Activated CD4-positive, alpha-beta T cell treated with anti-CD3 and anti-CD28 coated beads, Interleukin-2, amount 50 U/mL, for 24 hours (primary cell): ENCODE data around the gene CASZ1.

Source experiments
- DNase-seq, 2 donors: peaks; one replicate each; pipeline ENCODE4 v3.0.0-alpha.2; 2020; ENCODE audit warnings: low read depth in 1 of 2, low spot score in 1 of 2

Gene CASZ1

DNA sequence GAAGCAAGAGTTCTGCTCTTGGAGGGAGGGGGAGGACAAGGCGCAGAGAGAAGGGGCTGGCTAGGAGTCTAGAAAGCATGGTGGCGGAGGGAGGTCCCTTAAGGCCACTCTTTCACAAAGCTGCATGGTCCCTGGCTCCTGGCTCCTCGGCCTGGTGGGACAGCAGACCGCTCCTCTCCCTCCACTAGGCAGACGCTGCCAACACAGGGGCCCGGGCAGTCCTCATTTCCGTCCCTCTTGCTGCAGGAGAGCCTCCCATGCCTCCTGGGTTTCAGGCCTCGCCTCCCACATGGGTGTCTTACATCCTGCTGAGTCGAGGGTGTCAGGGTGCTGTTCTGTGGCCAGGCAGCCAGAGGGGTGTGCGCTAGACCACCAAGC lies 108.0 kb downstream of the CASZ1 start:
- DNase-seq: no peak

DNA sequence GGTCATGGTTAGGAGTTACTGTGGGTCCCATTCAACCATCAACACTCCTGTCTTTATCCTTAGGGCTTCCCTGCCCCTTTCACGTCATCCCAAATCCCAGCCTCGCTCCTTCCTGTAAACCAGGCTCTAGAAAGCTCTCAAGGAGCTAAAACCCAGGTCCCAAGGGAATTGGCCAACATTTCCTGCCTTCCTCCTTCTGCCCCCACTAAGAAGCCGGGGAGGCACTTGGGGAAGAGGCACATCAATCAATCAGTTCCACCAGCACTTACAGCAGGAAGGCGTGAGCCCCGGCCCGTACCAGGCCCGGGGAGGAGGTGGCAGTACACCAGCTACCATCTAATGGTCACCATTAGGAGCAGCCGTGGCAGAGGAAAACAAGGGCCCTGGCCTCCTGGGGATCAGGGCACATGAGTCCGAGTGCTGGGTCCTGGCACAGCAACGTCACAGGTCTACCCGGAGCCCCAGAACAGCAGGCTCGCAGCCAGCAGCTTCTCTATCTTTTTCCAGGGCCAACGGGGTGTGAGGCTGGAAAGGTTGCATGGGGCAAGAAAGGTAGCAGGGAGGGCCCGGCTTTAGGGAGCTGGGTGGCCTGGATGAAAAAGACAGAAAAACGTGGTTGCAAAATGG lies 108.6 kb downstream of the CASZ1 start:
- DNase-seq: no peak

DNA sequence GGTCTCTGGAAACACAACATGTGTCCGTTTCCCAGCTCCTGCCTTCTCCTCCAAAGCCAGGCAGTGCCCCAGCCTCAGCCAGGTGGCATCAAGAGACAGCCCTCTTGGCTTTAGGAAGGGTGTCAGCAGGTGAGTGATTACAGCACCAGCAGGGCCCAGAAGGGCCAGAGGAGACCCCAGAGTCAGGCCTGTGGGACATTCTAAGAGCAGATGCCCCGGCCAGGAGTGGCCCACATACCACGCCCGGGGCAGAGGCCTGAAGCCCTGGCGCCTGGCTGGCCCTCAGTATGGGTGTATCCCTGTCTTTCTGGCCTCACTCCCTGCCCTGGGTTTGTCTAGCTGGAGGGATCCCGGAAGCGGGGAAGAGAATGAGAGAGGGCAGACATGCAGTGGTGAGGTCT lies 109.2 kb downstream of the CASZ1 start:
- no peak for DNase-seq

DNA sequence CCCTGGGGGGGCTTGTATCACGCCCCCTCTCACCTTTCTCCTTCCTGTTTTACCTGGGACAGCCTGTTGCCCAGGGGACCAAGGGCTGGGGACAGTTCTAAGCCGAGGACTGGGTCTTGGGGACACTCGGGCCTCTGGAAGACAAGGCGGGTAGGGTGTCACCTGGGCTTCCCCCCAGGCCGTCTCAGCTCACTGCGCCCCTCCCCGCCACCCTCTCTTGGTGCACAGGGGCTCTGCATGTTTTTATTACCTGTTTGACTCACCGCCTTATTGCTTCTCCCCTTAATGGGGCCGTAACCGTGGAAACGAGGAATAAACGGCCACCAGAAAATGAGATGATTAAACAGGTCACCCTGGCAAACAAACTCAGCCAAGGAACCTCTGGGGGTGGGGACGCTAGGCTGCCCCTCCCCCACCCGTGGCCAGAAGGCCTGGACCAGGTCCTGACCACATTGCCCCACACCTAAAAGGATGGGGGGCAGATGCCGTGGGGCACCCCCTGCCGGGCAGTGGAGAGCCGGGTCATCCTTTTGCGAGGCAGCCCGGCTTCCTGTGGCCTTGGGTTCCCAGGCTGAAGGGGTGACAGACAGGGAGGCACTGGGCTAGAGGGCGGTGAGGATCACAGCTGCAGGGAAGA lies 109.9 kb downstream of the CASZ1 start:
- no peak for DNase-seq

DNA sequence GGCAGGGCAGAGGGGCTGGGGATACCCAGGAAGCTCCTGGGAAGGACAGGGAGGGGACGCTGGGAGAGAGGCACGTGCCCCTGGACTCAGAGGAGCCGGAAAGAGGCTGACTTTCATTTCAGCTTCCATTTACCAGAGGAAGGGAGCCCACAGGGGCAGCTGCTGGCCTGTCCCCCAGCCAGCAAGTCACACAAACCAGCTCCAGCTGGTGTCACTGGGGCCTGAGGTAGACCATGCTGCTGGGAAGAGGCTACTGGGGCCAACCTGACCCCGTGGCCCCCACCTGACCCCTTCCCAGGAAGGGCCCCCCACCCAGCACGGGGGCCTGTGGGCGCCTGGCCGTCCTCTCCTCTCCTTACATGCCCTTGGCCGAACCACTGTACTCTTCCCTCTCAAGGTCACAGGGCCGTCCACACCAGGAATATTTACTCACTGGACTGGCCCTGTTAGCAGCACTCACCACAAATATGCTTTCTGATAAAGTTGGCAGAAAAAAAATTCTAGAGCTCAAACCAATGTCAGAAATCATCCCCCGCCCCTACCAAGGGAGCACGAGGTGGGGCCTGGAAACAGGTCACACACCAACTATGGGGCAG lies 110.5 kb downstream of the CASZ1 start:
- no peak for DNase-seq

DNA sequence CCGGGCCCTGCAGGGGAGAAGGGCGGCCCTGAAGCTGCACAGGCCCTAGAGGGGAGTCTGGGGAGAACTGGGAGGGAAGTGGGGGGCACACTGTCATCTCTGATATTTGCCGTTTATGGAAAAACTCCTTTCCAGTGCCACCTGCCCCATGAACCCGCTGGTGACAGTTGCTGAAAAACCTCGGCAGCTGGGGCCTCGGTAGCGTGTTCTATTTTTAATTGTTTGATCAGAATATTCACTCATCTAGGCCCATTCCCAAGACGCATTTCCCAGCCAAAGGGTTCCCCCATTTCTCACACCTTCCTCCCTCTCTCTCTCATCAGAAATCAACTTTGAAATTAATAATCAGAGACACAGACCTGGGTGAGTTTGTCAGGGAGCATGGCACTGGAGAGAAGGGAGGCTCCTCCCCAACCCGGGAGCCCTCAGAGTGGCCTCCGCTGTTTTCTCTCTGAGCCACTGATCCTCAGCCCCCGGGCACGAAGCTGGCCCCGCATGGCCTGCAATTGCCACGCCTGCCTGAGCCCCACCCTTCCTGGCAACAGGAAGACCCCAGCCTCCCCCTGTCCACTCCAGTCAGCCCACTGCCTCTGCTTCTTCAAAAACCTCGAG lies 111.1 kb downstream of the CASZ1 start:
- DNase-seq: no peak

DNA sequence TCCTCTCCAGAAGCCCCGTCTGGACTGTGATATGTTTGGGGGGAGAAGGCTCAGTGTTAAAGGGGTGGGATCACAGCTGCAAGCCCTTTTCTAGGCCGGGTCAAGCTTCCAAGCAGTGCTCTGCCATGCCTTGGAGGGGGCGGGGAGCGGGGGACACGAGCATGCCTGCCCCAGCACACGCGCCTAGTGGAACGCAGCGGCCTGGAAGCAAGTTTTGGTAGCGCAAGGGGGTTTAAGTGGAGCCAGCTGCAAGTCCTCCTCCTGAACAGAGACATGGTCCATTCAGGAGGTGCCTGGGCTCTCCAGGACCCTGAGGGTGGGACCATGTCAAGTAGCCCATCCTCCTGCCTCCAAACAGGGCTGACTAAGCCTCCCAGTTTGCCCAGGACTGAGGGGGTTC lies 112.2 kb downstream of the CASZ1 start:
- DNase-seq: no peak

DNA sequence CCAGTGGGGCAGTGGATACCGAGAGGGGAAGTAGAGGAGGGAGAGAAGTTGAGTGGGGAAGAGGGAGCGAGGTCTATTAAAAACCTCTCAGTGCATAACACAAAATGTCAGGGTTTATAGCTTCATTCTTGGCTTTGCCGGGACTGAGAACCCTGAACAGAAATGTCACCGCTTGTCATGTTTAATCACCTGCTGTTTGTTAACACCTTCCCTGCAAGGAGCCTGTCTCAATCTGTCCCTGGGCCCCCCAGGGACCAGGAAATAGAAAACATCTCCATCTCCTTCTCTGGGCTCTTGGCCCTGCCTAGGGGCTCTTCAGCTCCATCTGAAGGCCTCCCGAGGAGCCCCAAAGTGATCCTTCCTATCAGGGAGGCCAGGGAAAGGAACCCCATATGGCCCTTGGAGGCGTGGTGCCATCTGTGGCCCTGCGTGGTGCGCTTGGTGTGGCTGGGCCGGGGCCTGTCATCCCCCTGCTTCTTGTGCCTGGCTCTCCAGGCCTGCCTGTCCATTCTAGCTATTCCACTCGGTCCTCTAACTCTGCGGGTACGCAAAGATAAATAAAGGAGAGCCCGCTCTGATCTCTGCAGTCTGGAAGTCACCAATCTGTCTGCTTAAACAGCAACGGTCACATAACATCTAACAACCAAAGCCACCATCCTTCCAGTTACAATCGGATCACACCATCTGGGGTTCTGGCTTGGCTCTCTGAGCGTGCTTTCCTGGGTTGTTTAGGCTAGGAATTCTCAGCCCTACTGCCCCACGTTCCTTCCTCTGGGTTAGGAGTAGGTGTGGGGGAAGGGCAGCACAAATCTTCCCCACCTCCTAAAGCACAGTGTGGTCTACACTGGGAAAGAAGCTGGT lies 113.8 kb downstream of the CASZ1 start:
- no peak for DNase-seq

DNA sequence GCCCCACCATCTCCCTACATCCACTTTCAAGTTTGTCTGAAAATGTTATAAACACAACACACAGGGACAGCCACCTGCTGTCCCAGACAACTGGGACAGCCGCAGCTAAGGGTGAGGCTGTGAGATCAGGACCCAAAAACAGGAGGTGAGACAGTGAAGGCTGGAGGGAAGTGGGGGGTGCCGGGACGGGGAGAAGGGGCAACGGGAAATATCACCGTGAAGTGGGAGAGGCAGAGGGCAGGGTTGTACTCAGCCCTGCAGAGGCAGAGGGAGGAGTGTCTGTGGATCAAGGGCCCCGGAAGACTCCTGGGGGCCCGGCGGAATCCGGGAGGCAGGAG lies 114.4 kb downstream of the CASZ1 start:
- no peak for DNase-seq

DNA sequence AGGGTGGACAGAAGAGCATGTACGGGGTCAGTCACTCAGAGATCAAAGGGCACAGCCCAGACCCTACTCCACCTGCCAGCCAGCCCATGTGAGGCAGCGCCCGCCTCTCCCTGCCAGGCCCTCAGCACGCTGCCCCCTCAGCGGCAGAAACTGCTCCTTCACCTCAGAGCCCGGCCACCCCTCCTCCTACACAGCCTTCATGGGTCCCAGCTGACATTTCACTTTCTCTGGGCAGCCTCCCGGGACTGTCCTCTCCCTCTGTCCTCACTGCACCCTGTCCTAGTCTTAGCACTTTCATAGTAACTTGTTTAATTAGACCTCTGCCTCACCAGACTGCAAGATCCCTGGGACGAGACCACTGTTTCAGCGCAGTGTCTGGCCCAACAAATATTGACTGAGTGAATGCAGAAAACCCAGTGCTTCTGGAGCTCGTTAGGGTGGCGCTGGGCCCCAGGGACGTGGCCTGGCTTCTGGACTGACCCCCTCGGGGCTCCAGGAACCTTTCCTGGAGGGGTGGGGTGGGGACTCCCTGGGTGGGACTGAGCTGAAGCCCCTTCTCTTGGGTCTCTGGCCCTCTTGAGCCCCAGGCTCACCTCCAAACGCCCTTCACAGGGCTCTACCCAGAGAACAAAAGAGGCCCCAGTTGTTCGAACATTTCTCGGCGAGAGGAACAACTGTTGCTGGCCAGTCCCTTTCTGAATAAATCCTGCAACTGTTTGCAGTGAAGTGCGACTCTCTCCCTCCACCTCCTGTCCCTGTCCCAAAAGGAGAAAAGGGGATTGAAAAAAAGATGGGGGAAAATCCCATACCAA lies 114.9 kb downstream of the CASZ1 start:
- DNase-seq: no peak

DNA sequence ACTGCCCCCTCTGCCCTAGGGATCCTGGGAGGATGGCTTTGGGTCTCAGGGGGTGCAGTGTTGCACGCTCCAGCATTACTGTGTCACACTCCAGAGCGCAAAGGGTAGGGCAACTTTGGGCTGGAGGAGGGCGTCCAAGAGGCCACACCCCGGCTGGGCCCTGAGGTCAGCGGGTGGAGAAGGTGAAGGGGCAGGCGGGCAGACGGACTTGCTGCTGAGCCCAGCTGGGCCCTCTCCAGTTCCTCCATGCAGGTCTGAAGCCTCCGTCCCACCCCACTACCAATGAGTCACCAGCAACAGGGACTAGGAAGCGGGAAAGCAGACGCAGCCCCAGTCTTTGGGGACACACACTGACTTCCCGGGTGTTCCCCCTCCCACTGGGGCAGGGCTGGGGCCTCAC lies 116.0 kb downstream of the CASZ1 start:
- DNase-seq: no peak

DNA sequence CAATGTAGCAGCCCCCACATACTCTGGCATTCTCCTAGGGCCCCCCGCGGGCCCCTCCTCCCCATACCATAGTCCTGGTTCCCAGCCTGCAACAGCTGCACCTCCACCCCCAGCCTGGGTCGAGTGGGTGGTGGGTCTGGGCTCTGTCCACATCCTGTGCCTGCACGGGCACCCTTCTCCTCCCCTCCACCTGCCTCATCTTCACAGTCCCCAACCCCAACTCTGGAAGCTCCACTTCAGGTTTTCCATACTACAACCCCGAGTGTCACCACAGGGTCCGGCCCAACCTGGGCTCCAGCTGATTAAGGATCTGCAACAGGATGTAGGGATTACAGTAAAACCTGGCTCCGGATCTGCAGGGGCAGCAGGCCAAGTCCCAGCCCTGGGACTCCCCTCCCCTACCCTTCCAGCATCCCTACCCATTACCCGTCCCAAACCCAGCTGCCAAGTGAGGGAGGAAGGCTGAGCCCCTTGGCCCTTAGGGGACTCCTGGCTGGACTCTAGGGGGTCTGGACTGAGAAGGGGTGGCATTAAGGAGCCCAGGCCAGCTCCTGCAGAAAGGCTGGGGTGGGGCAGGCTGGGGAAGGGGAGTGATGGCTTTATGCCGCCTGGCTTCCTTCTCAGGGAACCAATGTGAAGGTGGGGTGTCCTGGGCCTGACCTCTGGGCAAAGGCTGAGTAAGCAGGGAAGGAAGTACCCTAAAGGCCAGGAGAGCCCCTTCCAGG lies 116.8 kb downstream of the CASZ1 start:
- no peak for DNase-seq

DNA sequence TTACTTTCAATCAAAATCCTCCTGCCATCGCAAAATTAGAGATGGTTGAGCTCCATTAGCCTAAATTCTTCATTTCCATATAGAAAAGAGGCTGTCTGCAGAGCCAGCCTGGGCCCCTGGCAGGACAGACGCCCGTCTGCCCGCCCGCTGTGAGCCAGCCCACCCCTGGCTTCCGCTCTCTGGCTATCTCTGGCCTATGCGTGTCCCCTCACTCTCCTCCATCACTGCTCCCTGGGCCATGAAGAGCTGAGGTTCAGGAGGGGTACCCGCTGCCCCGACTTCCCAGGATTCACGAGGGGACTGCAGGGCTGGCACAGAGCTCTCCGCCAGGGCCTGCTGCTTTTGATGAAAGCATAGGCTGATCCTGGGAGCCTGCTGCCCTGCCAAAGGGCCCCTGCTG lies 117.6 kb downstream of the CASZ1 start:
- DNase-seq: no peak

DNA sequence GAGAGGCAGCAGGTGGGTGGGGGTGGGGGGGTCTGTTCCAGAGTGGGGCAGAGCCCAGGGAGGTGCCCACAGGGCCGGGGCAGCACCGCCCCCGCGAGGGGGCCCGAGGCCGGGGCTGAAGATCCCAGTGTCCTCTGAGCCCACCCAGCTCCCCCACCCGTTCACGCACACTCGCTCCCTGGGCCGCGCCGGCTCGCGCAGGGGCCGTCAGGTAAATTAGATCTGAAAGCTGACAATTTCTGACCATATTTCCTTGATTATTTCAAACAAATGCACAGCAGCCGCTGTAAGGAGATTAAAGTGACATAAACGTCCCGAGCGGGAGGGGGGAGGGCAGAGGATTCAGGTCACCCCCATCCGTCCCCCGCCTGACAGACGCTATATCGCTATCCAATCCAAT lies 118.0 kb downstream of the CASZ1 start:
- no peak for DNase-seq

DNA sequence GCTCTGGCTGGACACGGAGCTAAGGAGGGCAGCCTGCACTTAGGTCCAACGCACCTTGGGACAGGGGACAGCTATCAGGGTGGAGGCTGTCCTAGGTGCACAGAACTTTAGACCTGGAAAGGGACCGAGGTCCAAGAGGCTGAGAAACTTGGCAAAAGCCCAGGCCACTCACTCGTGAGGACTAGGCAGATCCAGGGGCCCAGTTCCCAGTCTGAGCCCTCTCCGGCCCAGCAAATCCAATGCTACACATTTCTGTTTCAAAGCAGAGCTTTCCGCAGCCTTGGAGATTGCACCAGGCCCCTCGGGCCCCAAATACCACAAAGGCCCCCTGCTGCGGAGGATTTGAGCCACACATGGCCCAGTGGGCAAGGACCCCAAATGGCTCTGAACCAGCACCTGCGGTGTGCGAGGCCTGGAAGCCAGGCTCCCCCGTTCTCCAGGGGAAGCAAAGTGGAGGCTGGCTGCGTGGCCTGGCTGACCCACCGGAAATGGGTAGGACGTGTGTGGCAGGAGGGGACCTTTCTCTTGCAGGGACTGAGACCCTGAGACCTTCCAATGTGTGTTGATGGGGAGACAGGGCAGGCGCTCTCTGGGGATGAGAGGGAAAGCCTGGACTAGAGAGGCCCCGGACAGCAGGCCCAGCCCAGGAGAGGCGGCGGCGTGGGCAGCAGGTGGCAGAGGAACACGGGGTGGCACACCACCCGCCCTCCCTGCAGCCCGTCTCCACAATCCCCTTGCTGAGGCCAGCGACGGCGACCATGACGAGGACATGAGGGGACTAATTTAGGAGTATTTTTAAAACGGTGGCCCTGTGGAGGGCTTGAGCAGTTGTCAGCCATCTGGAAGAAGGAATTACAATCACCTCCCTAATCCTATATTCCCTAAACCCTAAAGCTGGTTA lies 118.7 kb downstream of the CASZ1 start:
- no peak for DNase-seq

DNA sequence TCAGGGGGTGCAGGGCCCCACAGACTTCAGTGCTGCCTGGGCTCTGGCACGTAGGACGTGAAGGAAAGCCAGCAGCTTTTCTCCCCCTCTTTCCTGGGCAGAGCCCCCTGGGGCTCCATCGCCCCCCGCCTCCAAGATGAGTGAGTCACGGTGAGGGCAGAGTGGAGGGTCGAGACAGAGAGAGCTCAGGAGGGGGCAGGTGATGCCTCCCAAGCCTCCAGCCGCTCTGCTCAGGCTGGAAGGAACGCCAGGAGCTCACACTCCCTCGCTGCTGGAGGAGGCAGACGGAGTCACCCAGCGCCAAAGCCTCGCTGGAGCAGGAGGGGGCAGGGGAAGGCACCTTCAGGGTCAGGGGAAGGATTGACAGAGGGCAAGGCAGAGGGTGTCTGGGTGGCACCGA lies 119.5 kb downstream of the CASZ1 start:
- DNase-seq: no peak

DNA sequence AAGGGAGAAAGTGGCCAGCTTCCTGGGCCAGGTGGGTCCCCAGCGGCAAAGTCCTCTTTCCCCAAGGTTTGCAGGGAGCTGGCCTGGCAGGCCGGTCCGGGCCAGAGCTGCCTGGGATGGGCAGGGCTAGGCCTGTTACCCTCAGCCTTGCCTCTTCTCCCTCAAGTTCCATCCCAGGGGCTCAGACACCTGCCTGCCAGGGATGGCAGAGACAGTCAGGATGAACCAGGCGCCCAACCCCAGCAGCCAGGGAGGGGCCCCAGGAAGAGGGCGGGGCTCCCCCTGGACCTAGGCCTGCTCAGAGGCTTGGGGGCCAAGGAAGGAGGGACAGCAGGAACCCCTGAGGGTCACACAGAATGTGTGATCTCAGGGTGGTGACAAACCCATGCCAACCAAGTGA lies 120.6 kb downstream of the CASZ1 start:
- no peak for DNase-seq

DNA sequence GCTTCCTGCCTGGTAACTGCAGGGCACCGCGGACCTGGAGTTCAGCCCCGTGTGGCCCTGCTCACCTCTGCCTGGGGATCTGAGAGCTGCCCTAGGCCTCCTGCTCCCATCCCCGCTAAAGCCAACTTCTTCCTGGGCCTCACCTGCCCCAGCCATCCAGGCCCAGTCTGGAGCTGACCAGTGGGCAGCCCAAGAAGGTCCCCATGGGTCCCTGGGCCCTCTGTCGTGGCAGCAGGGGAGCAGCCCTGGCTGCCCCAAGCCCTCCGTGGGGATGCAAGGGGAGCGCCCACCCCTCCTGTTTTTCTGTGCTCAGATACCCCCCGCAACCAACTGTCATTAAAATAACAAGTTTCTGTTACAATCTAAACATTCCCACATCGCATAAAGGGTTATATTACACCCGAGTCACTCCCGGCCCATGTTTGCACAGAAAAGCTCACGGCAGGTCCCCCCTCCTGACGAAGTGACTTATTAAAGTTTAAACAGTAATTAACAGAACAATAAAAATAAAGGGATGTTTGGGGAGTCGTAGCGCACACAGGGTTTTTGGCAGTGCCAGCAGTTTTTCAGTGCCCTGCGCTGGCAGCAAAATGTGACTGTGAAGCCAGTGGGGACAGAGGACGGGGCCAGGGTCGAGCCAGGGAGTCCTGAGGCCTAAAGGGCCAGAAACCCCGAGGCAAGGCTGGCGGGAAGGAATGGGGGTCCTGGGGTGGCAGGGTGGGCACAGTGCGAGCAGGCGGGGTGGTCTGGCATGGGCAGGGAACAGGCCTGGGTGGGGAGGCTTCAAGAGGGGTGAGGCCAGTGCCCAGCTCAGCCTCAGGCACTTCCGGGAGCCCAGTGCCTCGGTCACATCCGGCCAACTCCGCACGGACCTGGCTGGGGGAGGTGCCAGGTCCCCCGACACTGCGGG lies 121.5 kb downstream of the CASZ1 start:
- no peak for DNase-seq
